HG02943 (cell line): ENCODE measurements around the gene NOL8.

Source experiments
- ATAC-seq: cut with Tn5 transposase; IDR thresholded peaks from one replicate; pipeline ENCODE4 v1.9.1; 2021; ENCODE audit warnings: mild to moderate bottlenecking, low read depth, moderate library complexity; ENCODE audit not compliant: unreplicated experiment

Gene NOL8

GRCh38 chr9:92275541-92275940 lies 49.6 kb downstream of the NOL8 start:
- ATAC-seq, result no peak

- ATAC-seq, result no peak
Measured at GRCh38 chr9:92270511-92270910, 54.6 kb downstream of the NOL8 start.

- no peak for ATAC-seq
Measured at GRCh38 chr9:92266486-92266885, 58.7 kb downstream of the NOL8 start.

- no peak for ATAC-seq
Measured at GRCh38 chr9:92265154-92265553, 60.0 kb downstream of the NOL8 start.

GRCh38 chr9:92263131-92263530 lies 62.0 kb downstream of the NOL8 start:
- ATAC-seq, result no peak

GRCh38 chr9:92257327-92257726 lies 67.8 kb downstream of the NOL8 start:
- no peak for ATAC-seq

GRCh38 chr9:92254381-92255337 lies 70.5 kb downstream of the NOL8 start:
- ATAC-seq, result no peak

GRCh38 chr9:92253656-92254055 lies 71.5 kb downstream of the NOL8 start:
- ATAC-seq, result no peak

- no peak for ATAC-seq
Measured at GRCh38 chr9:92247981-92248380, 77.2 kb downstream of the NOL8 start.
